ENCODE data around the gene CDKN1C.
A peak's percentile ranks its signal among the peaks of the same experiment; 100 is the strongest.

Gene CDKN1C

GRCh38 chr11:2898366-2899079 is 12.9 kb upstream of the CDKN1C start:
- H3K4me1 ChIP-seq (ENCODE audit: control insufficient read depth, insufficient read depth, low read length), result peaks cover 9% of the 10 kb centered on the region
- H3K36me3 ChIP-seq (ENCODE audit: control insufficient read depth, insufficient read depth, low read length), result no peaks in the 10 kb centered on the region
- WGBS, 2 experiments, result 86 to 90% methylated on average over 12 of the region's 12 CpGs
- H3K4me3 ChIP-seq (ENCODE audit: insufficient read depth, low read depth, low read length), result no peak overlapping the region
- H3K27me3 ChIP-seq (ENCODE audit: control insufficient read depth, insufficient read depth, low read length, poor library complexity, severe bottlenecking), result peaks cover 8% of the 10 kb centered on the region
- no peak overlapping the region for H3K27ac ChIP-seq (ENCODE audit: insufficient read depth, low read depth, low read length, poor library complexity, severe bottlenecking)
- no peaks in the 10 kb centered on the region for H3K9me3 ChIP-seq (ENCODE audit: control insufficient read depth, low read length)

- WGBS, 2 experiments, result 91% methylated on average over 6 of the region's 6 CpGs
- peaks cover 8% of the 10 kb centered on the region for H3K27me3 ChIP-seq (ENCODE audit: control insufficient read depth, insufficient read depth, low read length, poor library complexity, severe bottlenecking)
- H3K9me3 ChIP-seq (ENCODE audit: control insufficient read depth, low read length), result no peaks in the 10 kb centered on the region
- H3K36me3 ChIP-seq (ENCODE audit: control insufficient read depth, insufficient read depth, low read length), result no peaks in the 10 kb centered on the region
- peaks cover 6% of the 10 kb centered on the region for H3K4me1 ChIP-seq (ENCODE audit: control insufficient read depth, insufficient read depth, low read length)
- H3K27ac ChIP-seq (ENCODE audit: insufficient read depth, low read depth, low read length, poor library complexity, severe bottlenecking), result no peak overlapping the region
- no peak overlapping the region for H3K4me3 ChIP-seq (ENCODE audit: insufficient read depth, low read depth, low read length)
Observed at GRCh38 chr11:2897048-2897447, 11.5 kb upstream of the CDKN1C start.

GRCh38 chr11:2896047-2896446 is 10.5 kb upstream of the CDKN1C start:
- H3K4me3 ChIP-seq (ENCODE audit: insufficient read depth, low read depth, low read length), result no peak overlapping the region
- peaks cover 12% of the 10 kb centered on the region for H3K4me1 ChIP-seq (ENCODE audit: control insufficient read depth, insufficient read depth, low read length)
- no peaks in the 10 kb centered on the region for H3K27me3 ChIP-seq (ENCODE audit: control insufficient read depth, insufficient read depth, low read length, poor library complexity, severe bottlenecking)
- 82 to 86% methylated on average over 9 of the region's 9 CpGs for WGBS, 2 experiments
- H3K27ac ChIP-seq (ENCODE audit: insufficient read depth, low read depth, low read length, poor library complexity, severe bottlenecking), result no peak overlapping the region
- no peaks in the 10 kb centered on the region for H3K36me3 ChIP-seq (ENCODE audit: control insufficient read depth, insufficient read depth, low read length)
- H3K9me3 ChIP-seq (ENCODE audit: control insufficient read depth, low read length), result no peaks in the 10 kb centered on the region

- no peak overlapping the region for H3K27ac ChIP-seq (ENCODE audit: insufficient read depth, low read depth, low read length, poor library complexity, severe bottlenecking)
- H3K4me1 ChIP-seq (ENCODE audit: control insufficient read depth, insufficient read depth, low read length), result peaks cover 23% of the 10 kb centered on the region
- no peaks in the 10 kb centered on the region for H3K36me3 ChIP-seq (ENCODE audit: control insufficient read depth, insufficient read depth, low read length)
- H3K27me3 ChIP-seq (ENCODE audit: control insufficient read depth, insufficient read depth, low read length, poor library complexity, severe bottlenecking), result peaks cover 3% of the 10 kb centered on the region
- 92 to 94% methylated on average over 4 of the region's 4 CpGs for WGBS, 2 experiments
- no peaks in the 10 kb centered on the region for H3K9me3 ChIP-seq (ENCODE audit: control insufficient read depth, low read length)
- H3K4me3 ChIP-seq (ENCODE audit: insufficient read depth, low read depth, low read length), result no peak overlapping the region
Observed at GRCh38 chr11:2893935-2894334, 8.4 kb upstream of the CDKN1C start.

GRCh38 chr11:2892967-2893528 is 7.5 kb upstream of the CDKN1C start:
- Histone ChIP-seq H3K36me3 (ENCODE audit: control insufficient read depth, insufficient read depth, low read length) (no peaks in the 10 kb centered on the region), H3K4me1 (ENCODE audit: control insufficient read depth, insufficient read depth, low read length) (peaks cover 23% of the 10 kb centered on the region), H3K4me3 (ENCODE audit: insufficient read depth, low read depth, low read length) (peak overlapping the region; percentile 48), H3K27me3 (ENCODE audit: control insufficient read depth, insufficient read depth, low read length, poor library complexity, severe bottlenecking) (peaks cover 10% of the 10 kb centered on the region), H3K27ac (ENCODE audit: insufficient read depth, low read depth, low read length, poor library complexity, severe bottlenecking) (no peak overlapping the region), H3K9me3 (ENCODE audit: control insufficient read depth, low read length) (no peaks in the 10 kb centered on the region)
- 56 to 59% methylated on average over 4 of the region's 4 CpGs for WGBS, 2 experiments

GRCh38 chr11:2892215-2892966 is 6.8 kb upstream of the CDKN1C start:
- no peaks in the 10 kb centered on the region for H3K9me3 ChIP-seq (ENCODE audit: control insufficient read depth, low read length)
- peak overlapping the region; percentile 59 for H3K27ac ChIP-seq (ENCODE audit: insufficient read depth, low read depth, low read length, poor library complexity, severe bottlenecking)
- 4 to 6% methylated on average over 34 of the region's 34 CpGs for WGBS, 2 experiments
- peak overlapping the region; percentile 48 for H3K4me3 ChIP-seq (ENCODE audit: insufficient read depth, low read depth, low read length)
- H3K27me3 ChIP-seq (ENCODE audit: control insufficient read depth, insufficient read depth, low read length, poor library complexity, severe bottlenecking), result peaks cover 17% of the 10 kb centered on the region
- H3K4me1 ChIP-seq (ENCODE audit: control insufficient read depth, insufficient read depth, low read length), result peaks cover 27% of the 10 kb centered on the region
- no peaks in the 10 kb centered on the region for H3K36me3 ChIP-seq (ENCODE audit: control insufficient read depth, insufficient read depth, low read length)

- Histone ChIP-seq H3K36me3 (ENCODE audit: control insufficient read depth, insufficient read depth, low read length) (no peaks in the 10 kb centered on the region), H3K27me3 (ENCODE audit: control insufficient read depth, insufficient read depth, low read length, poor library complexity, severe bottlenecking) (peaks cover 23% of the 10 kb centered on the region), H3K27ac (ENCODE audit: insufficient read depth, low read depth, low read length, poor library complexity, severe bottlenecking) (no peak overlapping the region), H3K9me3 (ENCODE audit: control insufficient read depth, low read length) (no peaks in the 10 kb centered on the region), H3K4me1 (ENCODE audit: control insufficient read depth, insufficient read depth, low read length) (peaks cover 35% of the 10 kb centered on the region), H3K4me3 (ENCODE audit: insufficient read depth, low read depth, low read length) (no peak overlapping the region)
- 53% methylated on average over 17 of the region's 17 CpGs for WGBS, 2 experiments
Observed at GRCh38 chr11:2891326-2892214, 6.0 kb upstream of the CDKN1C start.

GRCh38 chr11:2890466-2891294 is 5.1 kb upstream of the CDKN1C start:
- Histone ChIP-seq H3K4me1 (ENCODE audit: control insufficient read depth, insufficient read depth, low read length) (peaks cover 35% of the 10 kb centered on the region), H3K27ac (ENCODE audit: insufficient read depth, low read depth, low read length, poor library complexity, severe bottlenecking) (no peak overlapping the region), H3K27me3 (ENCODE audit: control insufficient read depth, insufficient read depth, low read length, poor library complexity, severe bottlenecking) (peaks cover 26% of the 10 kb centered on the region), H3K9me3 (ENCODE audit: control insufficient read depth, low read length) (no peaks in the 10 kb centered on the region), H3K36me3 (ENCODE audit: control insufficient read depth, insufficient read depth, low read length) (no peaks in the 10 kb centered on the region), H3K4me3 (ENCODE audit: insufficient read depth, low read depth, low read length) (no peak overlapping the region)
- WGBS, 2 experiments, result 74 to 75% methylated on average over 28 of the region's 28 CpGs

All from ectodermal cell (in vitro differentiated cells).